ENCODE results near the gene SLC39A11.
A peak's percentile ranks its signal among the peaks of the same experiment; 100 is the strongest.

SLC39A11 gene

DNA sequence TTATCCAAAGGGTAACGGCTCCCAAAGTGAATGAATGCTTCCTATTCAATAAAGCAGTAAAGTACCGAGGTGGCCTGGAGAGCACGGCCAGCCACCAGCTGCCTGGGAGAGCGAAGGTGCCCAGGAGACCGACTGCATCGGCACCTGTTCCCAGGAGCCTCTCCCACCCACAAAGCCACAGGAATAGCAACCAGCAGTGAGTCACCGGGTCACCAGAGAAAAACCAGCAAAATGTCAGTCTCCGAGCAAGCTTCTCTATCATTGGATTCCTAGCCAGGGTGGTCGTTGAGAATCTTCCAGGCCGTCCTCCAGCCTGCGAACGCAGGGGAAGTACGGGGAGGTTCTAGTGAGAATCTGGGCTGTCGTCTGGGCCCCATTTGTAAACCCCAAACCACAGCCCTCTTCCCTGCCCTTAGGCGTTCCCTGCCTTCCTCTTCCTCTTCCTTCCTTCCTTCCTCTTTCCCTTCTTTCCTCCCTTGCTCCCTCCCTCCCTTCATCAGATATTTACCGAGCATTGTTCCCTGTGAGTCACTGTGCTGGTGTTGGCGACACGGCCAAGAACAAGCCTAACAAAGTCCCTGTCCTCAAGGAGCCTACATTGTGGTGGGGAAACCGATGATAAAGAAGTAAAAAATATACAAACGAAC lies 114.6 kb downstream of the SLC39A11 start:
- peak; percentile 59 for DNase-seq (ENCODE audit: low read depth, low spot score)
- TF ChIP-seq, protein P1, sequence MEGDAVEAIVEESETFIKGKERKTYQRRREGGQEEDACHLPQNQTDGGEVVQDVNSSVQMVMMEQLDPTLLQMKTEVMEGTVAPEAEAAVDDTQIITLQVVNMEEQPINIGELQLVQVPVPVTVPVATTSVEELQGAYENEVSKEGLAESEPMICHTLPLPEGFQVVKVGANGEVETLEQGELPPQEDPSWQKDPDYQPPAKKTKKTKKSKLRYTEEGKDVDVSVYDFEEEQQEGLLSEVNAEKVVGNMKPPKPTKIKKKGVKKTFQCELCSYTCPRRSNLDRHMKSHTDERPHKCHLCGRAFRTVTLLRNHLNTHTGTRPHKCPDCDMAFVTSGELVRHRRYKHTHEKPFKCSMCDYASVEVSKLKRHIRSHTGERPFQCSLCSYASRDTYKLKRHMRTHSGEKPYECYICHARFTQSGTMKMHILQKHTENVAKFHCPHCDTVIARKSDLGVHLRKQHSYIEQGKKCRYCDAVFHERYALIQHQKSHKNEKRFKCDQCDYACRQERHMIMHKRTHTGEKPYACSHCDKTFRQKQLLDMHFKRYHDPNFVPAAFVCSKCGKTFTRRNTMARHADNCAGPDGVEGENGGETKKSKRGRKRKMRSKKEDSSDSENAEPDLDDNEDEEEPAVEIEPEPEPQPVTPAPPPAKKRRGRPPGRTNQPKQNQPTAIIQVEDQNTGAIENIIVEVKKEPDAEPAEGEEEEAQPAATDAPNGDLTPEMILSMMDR (IDR thresholded peaks at IDR 0.05; ENCODE audit: low read depth, low read length), result no peak
- H3K4me3 ChIP-seq (ENCODE audit: low read depth, low read length), result no peak overlapping the region
- in situ Hi-C loops (cut with HindIII; ENCODE audit: low sequenced_read_pairs), result no loop called here

DNA sequence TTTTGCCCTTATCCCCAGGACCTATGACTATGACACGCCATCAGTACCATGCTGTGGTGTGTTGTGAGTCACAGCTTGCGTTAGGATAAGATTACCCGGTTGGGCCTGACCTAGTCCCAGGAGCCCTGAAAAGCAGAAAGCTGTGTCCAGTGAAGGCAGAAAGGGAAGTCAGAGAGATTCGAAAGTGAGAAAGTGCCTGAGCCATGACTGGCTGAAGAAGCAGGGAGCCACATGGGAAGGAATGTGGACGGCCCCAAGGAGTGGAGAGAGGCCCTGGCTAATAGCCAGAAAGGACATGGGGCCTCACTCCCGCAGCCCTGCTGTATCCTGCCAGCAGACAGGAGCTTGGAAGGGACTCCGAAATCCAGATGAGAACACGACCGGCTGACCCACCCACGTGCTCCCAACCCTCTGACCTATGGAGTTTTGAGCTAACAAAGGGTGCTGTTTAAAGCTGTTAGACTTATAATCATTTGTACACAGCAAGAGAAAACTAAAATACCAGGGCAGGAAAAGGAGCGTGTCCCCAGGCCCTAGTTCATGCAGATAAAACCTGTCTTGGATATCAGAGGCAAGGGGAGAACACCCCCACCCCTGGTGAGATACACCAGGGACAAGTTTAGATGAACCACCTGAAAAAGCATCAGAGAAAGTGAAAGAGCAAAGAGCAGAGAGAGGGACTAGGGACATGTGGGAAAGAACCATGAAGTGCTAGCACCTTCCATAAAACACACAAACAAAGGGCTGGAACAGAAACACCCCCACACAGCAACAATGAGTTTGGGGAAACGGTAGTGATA lies 115.3 kb downstream of the SLC39A11 start:
- peak; percentile 89 for DNase-seq (ENCODE audit: low read depth, low spot score)
- no peak overlapping the region for H3K4me3 ChIP-seq (ENCODE audit: low read depth, low read length)
- in situ Hi-C loops (cut with HindIII; ENCODE audit: low sequenced_read_pairs), result no loop called here
- TF ChIP-seq, protein P1 (IDR thresholded peaks at IDR 0.05; ENCODE audit: low read depth, low read length), result no peak

DNA sequence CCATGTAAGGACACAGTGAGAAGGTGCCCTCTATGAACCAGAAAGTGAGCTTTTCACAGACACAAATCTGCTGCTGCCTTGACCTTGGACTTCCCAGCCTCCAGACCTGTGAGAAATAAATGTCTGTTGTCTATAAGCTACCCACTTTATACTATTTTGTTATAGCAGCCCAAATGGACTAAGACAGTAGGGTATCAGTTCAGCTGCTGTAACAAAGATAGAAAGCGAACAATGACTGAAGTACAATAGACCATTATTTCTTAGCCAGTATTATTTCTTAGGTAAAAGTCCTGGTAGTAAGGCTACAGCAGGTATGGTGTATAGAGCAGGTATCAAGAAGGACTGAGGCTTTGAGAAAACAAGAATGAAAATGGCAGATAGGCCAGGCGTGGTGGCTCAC lies 117.0 kb downstream of the SLC39A11 start:
- in situ Hi-C loops (cut with HindIII; ENCODE audit: low sequenced_read_pairs), result no loop called here
- H3K4me3 ChIP-seq (ENCODE audit: low read depth, low read length), result no peak overlapping the region
- no peak for DNase-seq (ENCODE audit: low read depth, low spot score)
- TF ChIP-seq, protein P1 (IDR thresholded peaks at IDR 0.05; ENCODE audit: low read depth, low read length), result no peak

DNA sequence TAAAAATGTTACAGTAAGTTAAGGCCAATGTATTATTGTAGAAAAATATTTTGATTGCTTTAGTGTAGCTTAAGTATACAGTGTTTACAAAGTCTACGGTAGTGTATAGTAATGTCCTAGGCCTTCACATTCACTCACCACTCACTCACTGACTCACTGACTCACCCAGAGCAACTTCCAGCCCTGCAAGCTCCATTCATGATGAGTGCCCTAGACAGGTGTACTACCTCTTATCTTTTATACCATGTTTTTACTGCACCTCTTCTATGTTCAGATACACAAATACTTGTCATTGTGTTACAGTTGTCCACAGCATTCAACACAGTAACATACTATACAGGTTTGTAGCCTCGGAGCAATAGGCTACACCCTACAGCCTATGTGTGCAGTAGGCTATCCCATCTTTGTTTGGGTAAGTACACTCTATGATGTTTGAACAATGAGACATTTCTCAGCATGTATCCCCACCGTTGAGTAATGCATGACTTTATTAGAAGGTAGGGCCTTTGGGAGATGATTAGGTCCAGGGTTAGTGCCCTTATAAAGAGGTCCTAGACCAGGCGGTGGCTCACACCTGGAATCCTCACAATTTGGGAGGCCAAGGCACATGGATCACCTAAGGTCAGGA lies 117.8 kb downstream of the SLC39A11 start:
- in situ Hi-C loops (cut with HindIII; ENCODE audit: low sequenced_read_pairs), result no loop called here
- H3K4me3 ChIP-seq (ENCODE audit: low read depth, low read length), result no peak overlapping the region
- peak; percentile 36 for DNase-seq (ENCODE audit: low read depth, low spot score)
- TF ChIP-seq, protein P1 (IDR thresholded peaks at IDR 0.05; ENCODE audit: low read depth, low read length), result no peak

- no peak for DNase-seq (ENCODE audit: low read depth, low spot score)
- no peak overlapping the region for H3K4me3 ChIP-seq (ENCODE audit: low read depth, low read length)
- TF ChIP-seq, protein P1 (IDR thresholded peaks at IDR 0.05; ENCODE audit: low read depth, low read length), result no peak
- in situ Hi-C loops (cut with HindIII; ENCODE audit: low sequenced_read_pairs), result no loop called here
Observed at GRCh38 chr17:72972263-72972951, 120.1 kb downstream of the SLC39A11 start.

DNA sequence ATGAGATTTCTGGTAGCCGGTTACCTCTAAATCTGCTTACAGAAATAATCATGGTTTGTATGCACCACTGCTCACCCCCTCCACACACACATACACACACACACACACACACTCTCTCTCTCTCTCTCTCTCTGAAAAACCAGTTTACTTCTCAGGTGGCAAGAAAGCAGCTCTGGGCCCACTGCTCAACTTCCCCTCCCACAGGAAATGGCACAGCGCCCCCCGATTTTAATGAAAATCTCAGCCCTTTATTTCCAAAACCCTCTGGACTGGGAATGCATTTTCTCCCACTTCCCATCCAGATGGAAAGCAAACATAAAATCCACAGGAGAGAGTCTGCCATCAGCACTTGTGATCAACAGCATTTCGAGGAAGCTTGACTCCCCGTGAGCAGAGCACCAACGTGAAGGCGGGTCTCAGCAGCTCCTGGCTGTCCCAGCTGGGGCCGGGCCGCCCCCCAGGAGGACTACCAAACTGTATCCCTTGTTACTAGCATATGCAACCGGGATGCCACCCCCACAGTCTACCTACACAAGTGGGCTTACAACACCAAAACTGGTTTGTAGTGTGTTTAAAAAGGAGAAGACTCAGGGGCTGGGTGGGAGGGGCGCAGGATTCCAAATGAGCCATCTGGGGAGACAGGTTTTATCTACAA lies 121.1 kb downstream of the SLC39A11 start:
- in situ Hi-C loops (cut with HindIII; ENCODE audit: low sequenced_read_pairs), result no loop called here
- H3K4me3 ChIP-seq (ENCODE audit: low read depth, low read length), result no peak overlapping the region
- no peak for DNase-seq (ENCODE audit: low read depth, low spot score)
- TF ChIP-seq, protein P1 (IDR thresholded peaks at IDR 0.05; ENCODE audit: low read depth, low read length), result no peak

Measured in astrocyte of the spinal cord (primary cell).